CD4-positive, alpha-beta memory T cell (primary cell): ENCODE results near the gene ARHGAP6. TPM values are rescaled to one million over a fixed set of nuclear protein-coding genes. Genes with fewer than 3 reads are reported as not detected.

Experiments used
- CTCF ChIA-PET: fragments of 350-600 bp; sonication (Branson Sonifier 250); formaldehyde crosslinking; loops from one replicate; lab custom pipeline; 2021; ENCODE audit warnings: inconsistent platforms; ENCODE audit not compliant: partially characterized antibody; lab: Charles Lee
- POLR2A ChIA-PET: fragments of 350-600 bp; sonication (Branson Sonifier 250); formaldehyde crosslinking; loops from one replicate; lab custom pipeline; 2021; ENCODE audit not compliant: partially characterized antibody; lab: Charles Lee
- DNase-seq, 5 donors: peaks; one replicate each; pipeline versions ENCODE4 v3.0.0 to v3.0.0-alpha.2; 2020 to 2022; ENCODE audit warnings: mixed read lengths in 1 of 5
- H3K27ac ChIP-seq: one replicate; pipeline ENCODE4 v1.7.0; 2013; ENCODE audit warnings: low read depth, low read length
- H3K27me3 ChIP-seq: 2 replicates; pipeline ENCODE4 v1.7.0; 2013; ENCODE audit warnings: mild to moderate bottlenecking, low read length, moderate library complexity; ENCODE audit not compliant: insufficient read depth
- H3K36me3 ChIP-seq: 2 replicates; pipeline ENCODE4 v1.7.0; 2013; ENCODE audit warnings: mild to moderate bottlenecking, low read length, moderate library complexity; ENCODE audit not compliant: insufficient read depth
- H3K4me1 ChIP-seq: 2 replicates; pipeline ENCODE4 v1.7.0; 2013; ENCODE audit warnings: mild to moderate bottlenecking, low read length, moderate library complexity; ENCODE audit not compliant: insufficient read depth
- H3K4me3 ChIP-seq, 2 donors: one replicate each; pipeline ENCODE4 v1.7.0; 2013; ENCODE audit warnings: low read length in 2 of 2, mild to moderate bottlenecking in 1 of 2
- H3K9me3 ChIP-seq, 2 donors: one replicate each; pipeline ENCODE4 v1.7.0; 2013; ENCODE audit warnings: low read length in 2 of 2, control low read depth in 1 of 2; ENCODE audit not compliant: control insufficient read depth in 1 of 2
- H3K27ac Mint-ChIP-seq, 7 donors: one replicate each; pipeline ENCODE4 v1.8.0; 2020 to 2021; ENCODE audit warnings: mixed read lengths in 7 of 7, mild to moderate bottlenecking in 6 of 7, inconsistent platforms in 3 of 7, moderate library complexity in 3 of 7
- H3K27me3 Mint-ChIP-seq, 2 donors: one replicate each; pipeline ENCODE4 v1.8.0; 2020 to 2021; ENCODE audit warnings: mixed read lengths in 2 of 2
- H3K36me3 Mint-ChIP-seq, 2 donors: one replicate each; pipeline ENCODE4 v1.8.0; 2020 to 2021; ENCODE audit warnings: mixed read lengths in 2 of 2, inconsistent platforms in 1 of 2, mild to moderate bottlenecking in 1 of 2
- H3K4me1 Mint-ChIP-seq, 4 donors: one replicate each; pipeline ENCODE4 v1.8.0; 2020 to 2021; ENCODE audit warnings: mixed read lengths in 4 of 4, mild to moderate bottlenecking in 1 of 4
- H3K4me3 Mint-ChIP-seq, 8 donors: one replicate each; pipeline ENCODE4 v1.8.0; 2020 to 2021; ENCODE audit warnings: mixed read lengths in 8 of 8, mild to moderate bottlenecking in 7 of 8, moderate library complexity in 6 of 8, inconsistent platforms in 3 of 8
- H3K9me3 Mint-ChIP-seq, 8 donors: one replicate each; pipeline ENCODE4 v1.8.0; 2020 to 2021; ENCODE audit warnings: mixed read lengths in 8 of 8, mild to moderate bottlenecking in 5 of 8, inconsistent platforms in 3 of 8, moderate library complexity in 1 of 8
- intact Hi-C: fragments of 100-400 bp; cut with micrococcal nuclease; formaldehyde crosslinking; loops from one replicate; pipeline ENCODE4 v1.15.1; 2023
- polyA plus RNA-seq, 2 donors: library from polyadenylated mRNA; unstranded; fragments of 300-500 nt; fragmentation: Illumina TruSeq; gene quantifications; one replicate each; pipeline ENCODE4 v1.2.3, GENCODE V29; 2021
- total RNA-seq, 2 experiments: library from RNA; stranded (reverse); gene quantifications; one replicate each; pipeline ENCODE4 v1.2.3, GENCODE V29; 2021

The ARHGAP6 gene
- total and polyA plus RNA-seq, 4 experiments from 2014 or later = not detected

GRCh38 chrX:11688201-11688600, 22.5 kb upstream of the ARHGAP6 start:
- no peak overlapping the region for H3K4me3 ChIP-seq
- H3K36me3 Mint-ChIP-seq = no peaks in the 10 kb centered on the region
- POLR2A ChIA-PET = no interaction called here

GRCh38 chrX:11687157-11687556, 21.4 kb upstream of the ARHGAP6 start:
- no peaks in the 10 kb centered on the region for H3K27me3 ChIP-seq
- CTCF ChIA-PET = no interaction called here
- Mint-ChIP-seq H3K4me3 (no peak overlapping the region), H3K27ac (no peak overlapping the region), H3K27me3 (peaks cover 0 to 4% of the 10 kb centered on the region in 2 donors), H3K36me3 (no peaks in the 10 kb centered on the region), H3K9me3 (no peaks in the 10 kb centered on the region), H3K4me1 (no peaks in the 10 kb centered on the region)
- H3K4me1 ChIP-seq = no peaks in the 10 kb centered on the region
- POLR2A ChIA-PET = no interaction called here
- intact Hi-C loops = no loop called here
- no peaks in the 10 kb centered on the region for H3K9me3 ChIP-seq
- no peak overlapping the region for H3K4me3 ChIP-seq
- DNase-seq = no peak
- H3K36me3 ChIP-seq = no peaks in the 10 kb centered on the region
- H3K27ac ChIP-seq = no peak overlapping the region

More at GRCh38 chrX:11688201-11688600, 22.5 kb upstream of the ARHGAP6 start:
- H3K27me3 ChIP-seq = no peaks in the 10 kb centered on the region
- H3K27ac ChIP-seq = no peak overlapping the region
- Mint-ChIP-seq H3K9me3 (peaks cover 0 to 2% (median 0%) of the 10 kb centered on the region in 8 donors), H3K27me3 (peaks cover 0 to 4% of the 10 kb centered on the region in 2 donors), H3K4me3 (no peak overlapping the region), H3K27ac (no peak overlapping the region), H3K4me1 (no peaks in the 10 kb centered on the region)
- H3K4me1 ChIP-seq = no peaks in the 10 kb centered on the region
- H3K36me3 ChIP-seq = no peaks in the 10 kb centered on the region
- intact Hi-C loops = no loop called here
- no peak for DNase-seq
- CTCF ChIA-PET = no interaction called here
- no peaks in the 10 kb centered on the region for H3K9me3 ChIP-seq

- H3K4me3 ChIP-seq = no peak overlapping the region
- H3K4me1 Mint-ChIP-seq = no peaks in the 10 kb centered on the region
- no peaks in the 10 kb centered on the region for H3K9me3 ChIP-seq
- H3K36me3 ChIP-seq = no peaks in the 10 kb centered on the region
- no peaks in the 10 kb centered on the region for H3K27me3 ChIP-seq
- no peak overlapping the region for H3K27ac ChIP-seq
- H3K27ac Mint-ChIP-seq = no peak overlapping the region
- H3K27me3 Mint-ChIP-seq = peaks cover 1 to 4% of the 10 kb centered on the region in 2 donors
- ChIA-PET CTCF (no interaction called here), POLR2A (no interaction called here)
- no peaks in the 10 kb centered on the region for H3K36me3 Mint-ChIP-seq
- no peaks in the 10 kb centered on the region for H3K4me1 ChIP-seq
- no peaks in the 10 kb centered on the region for H3K9me3 Mint-ChIP-seq
- no peak overlapping the region for H3K4me3 Mint-ChIP-seq
- intact Hi-C loops = no loop called here
- no peak for DNase-seq
These were observed 17.3 kb upstream of the ARHGAP6 start for GRCh38 chrX:11683057-11683456.

GRCh38 chrX:11678158-11678557, 12.4 kb upstream of the ARHGAP6 start:
- no peaks in the 10 kb centered on the region for H3K27me3 ChIP-seq
- H3K9me3 ChIP-seq = no peaks in the 10 kb centered on the region
- H3K36me3 Mint-ChIP-seq = no peaks in the 10 kb centered on the region
- H3K4me1 ChIP-seq = no peaks in the 10 kb centered on the region
- H3K36me3 ChIP-seq = no peaks in the 10 kb centered on the region
- CTCF ChIA-PET = no interaction called here
- no peak overlapping the region for H3K27ac Mint-ChIP-seq
- POLR2A ChIA-PET = no interaction called here
- H3K9me3 Mint-ChIP-seq = peaks cover 0 to 4% (median 0%) of the 10 kb centered on the region in 8 donors
- intact Hi-C loops = no loop called here
- H3K27me3 Mint-ChIP-seq = peaks cover 1 to 6% of the 10 kb centered on the region in 2 donors
- H3K27ac ChIP-seq = no peak overlapping the region
- H3K4me3 ChIP-seq = no peak overlapping the region
- H3K4me1 Mint-ChIP-seq = no peaks in the 10 kb centered on the region
- no peak for DNase-seq
- no peak overlapping the region for H3K4me3 Mint-ChIP-seq

GRCh38 chrX:11672213-11672612, 6.5 kb upstream of the ARHGAP6 start:
- Histone ChIP-seq H3K4me3 (no peak overlapping the region), H3K27me3 (no peaks in the 10 kb centered on the region), H3K9me3 (no peaks in the 10 kb centered on the region), H3K36me3 (no peaks in the 10 kb centered on the region), H3K4me1 (no peaks in the 10 kb centered on the region), H3K27ac (no peak overlapping the region)
- peaks cover 3 to 14% of the 10 kb centered on the region in 2 donors for H3K27me3 Mint-ChIP-seq
- H3K9me3 Mint-ChIP-seq = peaks cover 0 to 4% (median 0%) of the 10 kb centered on the region in 8 donors
- intact Hi-C loops = no loop called here
- no peaks in the 10 kb centered on the region for H3K4me1 Mint-ChIP-seq
- H3K4me3 Mint-ChIP-seq = no peak overlapping the region
- no peak for DNase-seq
- ChIA-PET POLR2A (no interaction called here), CTCF (no interaction called here)
- H3K36me3 Mint-ChIP-seq = no peaks in the 10 kb centered on the region
- H3K27ac Mint-ChIP-seq = no peak overlapping the region

GRCh38 chrX:11670316-11670715, 4.6 kb upstream of the ARHGAP6 start:
- H3K27ac Mint-ChIP-seq = no peak overlapping the region
- no peak overlapping the region for H3K4me3 ChIP-seq
- no peaks in the 10 kb centered on the region for H3K27me3 ChIP-seq
- peaks cover 0 to 3% (median 0%) of the 10 kb centered on the region in 8 donors for H3K9me3 Mint-ChIP-seq
- intact Hi-C loops = no loop called here
- H3K27ac ChIP-seq = no peak overlapping the region
- no peaks in the 10 kb centered on the region for H3K9me3 ChIP-seq
- ChIA-PET POLR2A (no interaction called here), CTCF (no interaction called here)
- H3K4me1 Mint-ChIP-seq = peaks cover 1 to 5% (median 3%) of the 10 kb centered on the region in 4 donors
- H3K27me3 Mint-ChIP-seq = peaks cover 9 to 25% of the 10 kb centered on the region in 2 donors
- no peak for DNase-seq
- no peaks in the 10 kb centered on the region for H3K36me3 Mint-ChIP-seq
- no peaks in the 10 kb centered on the region for H3K36me3 ChIP-seq
- H3K4me3 Mint-ChIP-seq = no peak overlapping the region
- H3K4me1 ChIP-seq = no peaks in the 10 kb centered on the region

GRCh38 chrX:11666952-11667685, 1.4 kb upstream of the ARHGAP6 start:
- H3K9me3 Mint-ChIP-seq = no peaks in the 10 kb centered on the region
- no peaks in the 10 kb centered on the region for H3K36me3 Mint-ChIP-seq
- POLR2A ChIA-PET = no interaction called here
- intact Hi-C loops = no loop called here
- no peak overlapping the region for H3K27ac Mint-ChIP-seq
- Histone ChIP-seq H3K27me3 (no peaks in the 10 kb centered on the region), H3K36me3 (no peaks in the 10 kb centered on the region), H3K9me3 (no peaks in the 10 kb centered on the region), H3K4me1 (no peaks in the 10 kb centered on the region), H3K27ac (no peak overlapping the region), H3K4me3 (no peak overlapping the region)
- H3K4me1 Mint-ChIP-seq = peaks cover 1 to 10% (median 3%) of the 10 kb centered on the region in 4 donors
- no peak overlapping the region for H3K4me3 Mint-ChIP-seq
- no peak for DNase-seq
- H3K27me3 Mint-ChIP-seq = peaks cover 14 to 28% of the 10 kb centered on the region in 2 donors
- CTCF ChIA-PET = no interaction called here
